HG03064 (cell line): ENCODE measurements around the gene PGM2.
"Not testable (repeated sequence)": the region's sequence is repeated elsewhere in the genome, so short reads cannot be mapped to it uniquely, and the experiment has no call there.

Experiments
- ATAC-seq: cut with Tn5 transposase; IDR thresholded peaks from one replicate; pipeline ENCODE4 v1.9.1; 2021; ENCODE audit warnings: low read depth; ENCODE audit not compliant: unreplicated experiment

Gene PGM2

DNA sequence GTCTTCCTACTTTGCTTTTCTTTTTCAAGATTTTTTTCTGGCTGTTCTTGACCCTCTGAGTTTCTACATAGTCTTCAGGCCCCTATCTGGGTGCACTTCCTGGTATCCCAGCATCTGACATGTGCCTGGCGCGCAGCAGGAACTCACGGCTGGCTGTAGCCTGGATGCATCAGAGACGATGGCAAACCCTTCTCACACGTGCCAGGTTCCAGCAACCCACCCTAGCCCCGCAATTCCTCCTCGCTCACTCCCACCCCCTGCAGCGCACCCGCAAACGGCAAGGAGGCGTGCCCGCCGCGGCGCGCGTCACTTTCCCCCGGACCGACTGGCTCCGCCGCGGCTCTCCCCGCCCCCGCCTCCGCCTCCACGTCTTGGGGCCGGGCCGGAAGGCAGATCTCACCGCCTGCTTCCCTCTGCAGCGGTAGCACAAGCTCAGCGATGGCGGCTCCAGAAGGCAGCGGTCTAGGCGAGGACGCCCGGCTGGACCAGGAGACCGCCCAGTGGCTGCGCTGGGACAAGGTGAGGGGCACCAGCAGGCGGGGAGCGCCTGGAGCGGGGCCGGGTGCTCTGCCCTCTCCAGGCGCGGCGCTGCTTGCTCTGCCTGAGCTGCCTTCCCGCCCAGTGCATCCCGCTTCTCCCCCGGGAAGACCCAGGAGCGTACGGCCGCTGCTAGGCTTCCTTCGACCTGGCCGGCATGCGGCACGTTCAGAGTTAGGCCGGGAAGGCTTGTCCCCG lies at the start of gene PGM2:
TSS of gene PGM2 (plus strand) at position 392 of the 735 bp plus-strand sequence. CDS start at position 439, 47 bp downstream.
- ATAC-seq = peak; percentile 98

DNA sequence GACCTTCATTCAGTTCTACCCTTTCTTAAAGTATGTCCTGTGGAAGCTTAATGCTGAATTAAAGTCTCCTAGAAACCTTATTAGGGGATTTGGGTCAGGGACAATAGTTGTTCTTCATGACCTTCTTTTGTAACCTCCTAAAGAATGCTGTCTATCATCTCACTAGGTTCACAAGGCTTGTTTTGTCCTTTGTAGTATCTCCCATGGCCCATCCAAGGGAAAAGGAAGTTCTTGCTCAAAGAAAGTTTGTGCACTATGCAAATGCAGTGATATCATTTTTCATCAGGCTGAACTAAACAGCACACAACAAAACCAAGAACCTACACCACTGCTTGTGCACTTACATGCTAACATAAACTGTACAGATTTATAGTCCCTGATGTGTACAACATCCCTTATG lies 46.6 kb upstream of the PGM2 start:
- no peak for ATAC-seq

DNA sequence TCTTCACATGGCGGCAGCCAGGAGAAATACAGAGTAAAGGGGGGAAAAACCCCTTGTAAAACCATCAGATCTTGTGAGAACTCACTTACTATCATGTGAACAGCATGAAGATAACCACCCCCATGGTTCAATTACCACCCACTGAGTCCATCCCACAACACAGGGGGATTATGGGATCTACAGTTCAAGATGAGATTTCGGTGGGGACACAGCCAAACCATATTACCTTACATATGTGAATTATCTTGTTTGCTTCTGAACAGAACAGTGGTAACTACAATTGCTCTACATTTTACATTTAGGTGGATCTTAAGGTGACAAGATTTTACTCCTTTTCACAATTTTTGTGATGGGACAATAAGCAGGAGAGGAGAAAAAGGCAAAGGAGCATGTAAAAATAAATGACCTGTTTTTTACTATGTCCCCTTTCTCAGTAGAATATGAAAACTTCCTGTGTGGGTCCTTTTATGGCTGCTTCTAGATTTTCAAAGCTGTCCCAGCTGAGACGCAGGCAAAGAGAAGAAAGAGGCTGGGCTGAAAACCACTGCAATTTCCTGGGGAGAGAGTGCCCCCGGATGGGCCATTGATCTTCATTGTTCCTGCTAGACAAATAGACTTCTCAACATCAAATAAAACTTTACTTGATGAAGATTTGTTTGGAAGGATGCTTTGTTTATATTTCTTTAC lies 45.9 kb upstream of the PGM2 start:
- no peak for ATAC-seq

DNA sequence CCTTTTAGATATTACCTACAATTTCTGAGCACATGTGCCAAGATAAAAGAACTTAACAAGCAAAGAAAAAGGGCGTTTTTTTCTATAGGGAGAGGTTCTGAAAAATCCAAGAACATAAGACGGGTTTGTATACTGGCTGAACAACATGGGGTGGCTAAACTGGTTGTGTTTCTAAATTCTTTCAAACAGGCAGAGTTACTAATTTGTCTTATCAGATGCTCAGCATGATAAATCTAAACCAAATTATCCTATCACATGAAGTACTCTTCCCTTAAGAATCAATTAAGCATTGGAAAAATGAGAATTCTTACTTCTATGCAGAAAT lies 45.4 kb upstream of the PGM2 start:
- no peak for ATAC-seq

DNA sequence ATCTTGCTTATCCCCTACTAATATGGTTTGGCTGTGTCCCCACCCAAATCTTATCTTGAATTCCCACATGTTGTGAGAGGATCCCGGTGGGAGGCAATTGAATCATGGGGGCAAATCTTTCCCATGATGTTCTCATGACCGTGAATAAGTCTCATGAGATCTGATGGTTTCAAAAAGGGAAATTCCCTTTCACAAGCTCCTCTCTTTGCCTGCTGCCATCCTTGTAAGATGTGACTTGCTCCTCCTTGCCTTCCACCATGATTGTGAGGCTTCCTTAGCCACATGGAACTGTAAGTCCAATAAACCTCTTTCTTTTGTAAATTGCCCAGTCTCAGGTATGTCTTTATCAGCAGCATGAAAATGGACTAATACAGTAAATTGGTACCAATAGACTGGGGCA lies 40.2 kb upstream of the PGM2 start:
- not testable (repeated sequence) for ATAC-seq

DNA sequence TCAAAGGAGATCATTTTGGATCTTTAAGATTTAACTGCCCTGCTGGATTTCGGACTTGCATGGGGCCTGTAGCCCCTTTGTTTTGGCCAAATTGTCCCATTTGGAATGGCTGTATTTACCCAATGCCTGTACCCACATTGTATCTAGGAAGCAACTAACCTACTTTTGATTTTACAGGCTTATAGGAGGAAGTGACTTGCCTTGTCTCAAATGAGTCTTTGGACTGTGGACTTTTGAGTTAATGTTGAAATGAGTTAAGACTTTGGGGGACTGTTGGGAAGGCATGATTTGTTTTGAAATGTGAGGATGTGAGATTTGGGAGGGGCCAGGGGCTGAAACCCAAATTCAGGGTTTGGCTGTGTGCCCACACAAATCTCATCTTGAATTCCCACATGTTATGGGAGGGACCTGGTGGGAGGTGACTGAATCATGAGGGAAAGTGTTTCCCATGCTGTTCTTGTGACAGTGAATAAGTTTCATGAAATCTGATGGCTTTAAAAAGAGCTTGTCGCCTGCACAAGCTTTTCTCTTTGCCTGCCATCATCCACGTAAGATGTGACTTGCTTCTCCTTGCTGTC lies 38.5 kb upstream of the PGM2 start:
- not testable (repeated sequence) for ATAC-seq

DNA sequence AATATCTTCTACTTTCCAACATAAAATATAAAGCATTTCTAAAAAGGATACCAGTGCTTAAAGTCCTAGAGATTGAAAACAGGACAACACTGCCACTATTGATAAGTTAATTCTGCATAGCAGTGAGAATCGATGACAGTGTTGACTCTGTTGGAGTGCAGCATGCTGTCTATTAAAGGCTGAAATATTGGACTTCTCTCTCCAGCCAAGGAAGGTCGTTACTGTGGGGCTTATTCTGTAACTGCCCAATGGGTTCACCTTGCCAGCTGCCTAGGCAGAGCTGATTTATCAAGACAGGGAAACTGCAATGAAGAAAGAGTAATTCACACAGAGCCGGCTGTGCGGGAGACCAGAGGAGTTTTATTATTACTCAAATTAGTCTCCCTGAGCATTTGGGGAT lies 37.7 kb upstream of the PGM2 start:
- ATAC-seq = no peak

DNA sequence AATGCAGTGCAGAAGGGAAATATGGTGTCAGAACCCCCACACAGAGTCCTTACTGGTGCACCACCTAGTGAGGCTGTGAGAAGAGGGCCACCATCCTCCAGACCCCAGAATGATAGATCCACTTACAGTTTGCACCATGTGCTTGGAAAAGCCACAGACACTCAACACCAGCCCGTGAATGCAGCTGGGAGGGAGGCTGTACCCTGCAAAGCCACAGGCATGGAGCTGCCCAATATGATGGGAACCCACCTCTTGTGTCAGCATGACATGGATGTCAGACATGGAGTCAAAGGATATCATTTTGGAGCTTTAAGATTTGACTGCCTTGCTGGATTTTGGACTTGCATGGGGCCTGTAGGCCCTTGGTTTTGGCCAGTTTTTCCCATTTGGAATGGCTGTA lies 34.2 kb upstream of the PGM2 start:
- no peak for ATAC-seq

DNA sequence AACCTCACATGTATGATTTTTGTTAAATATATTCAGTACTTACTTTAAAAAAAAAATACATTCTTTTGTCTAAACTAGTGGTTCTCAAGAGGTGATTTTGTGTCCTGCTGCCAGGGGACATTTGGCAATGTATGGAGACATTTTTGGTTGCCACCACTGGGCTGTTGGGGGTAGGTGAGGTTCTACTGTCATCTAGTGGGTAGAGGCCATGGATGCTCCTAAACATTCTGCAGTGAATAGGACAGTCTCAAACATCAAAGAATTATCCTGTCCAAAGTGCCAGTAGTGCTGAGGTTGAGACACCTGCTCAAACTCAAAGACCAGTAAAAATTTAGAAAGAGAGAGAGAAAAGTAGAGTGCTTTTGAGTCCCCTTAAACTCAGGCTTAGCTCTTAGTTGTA lies 32.9 kb upstream of the PGM2 start:
- no peak for ATAC-seq

DNA sequence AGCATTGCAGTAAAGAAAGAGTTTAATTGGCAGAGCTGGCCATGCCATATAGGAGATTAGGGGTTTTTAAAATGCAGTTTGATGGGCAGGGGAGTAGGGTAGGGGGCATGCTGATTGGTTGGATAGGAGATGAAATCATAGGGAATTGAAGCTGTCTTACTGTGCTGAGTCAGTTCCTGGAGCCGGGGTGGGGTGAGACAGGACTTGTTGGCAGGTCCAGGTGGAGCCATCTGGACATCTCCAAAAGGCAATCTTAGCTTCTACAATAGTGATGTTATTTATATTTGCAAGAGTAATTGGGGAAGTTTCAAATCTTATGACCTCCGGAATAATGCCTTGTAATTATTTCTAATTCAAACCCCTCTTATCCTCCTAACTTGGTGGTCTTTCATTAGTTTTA lies 32.4 kb upstream of the PGM2 start:
- no peak for ATAC-seq

DNA sequence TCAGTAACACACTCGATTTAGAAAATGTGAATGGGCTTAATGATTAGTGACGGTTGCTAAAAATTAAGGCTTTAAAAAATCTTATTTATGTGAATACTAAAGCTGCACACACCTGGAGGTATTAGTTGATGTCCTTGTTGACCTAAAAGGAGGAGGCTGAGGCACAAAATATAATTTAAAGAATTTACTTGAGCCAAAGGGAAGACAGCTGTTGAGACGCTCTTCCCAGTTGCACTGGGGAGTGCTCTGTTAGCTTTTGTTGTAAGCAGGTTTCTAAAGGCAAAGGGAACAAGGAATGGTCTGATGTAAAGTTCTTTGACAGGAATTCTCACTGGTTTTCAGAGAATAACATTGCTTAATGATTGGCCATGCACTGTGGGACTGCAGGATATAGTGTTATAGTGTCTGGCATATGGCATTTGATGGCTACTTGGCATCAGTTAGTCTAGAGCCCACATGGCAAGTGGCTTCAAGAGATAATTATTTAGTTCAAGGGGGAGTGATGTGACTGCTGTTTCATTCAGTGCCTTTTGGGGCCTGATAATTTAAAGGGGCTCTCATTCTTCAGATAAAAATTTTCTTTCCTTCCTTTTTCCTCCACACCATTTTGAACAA lies 30.8 kb upstream of the PGM2 start:
- no peak for ATAC-seq

DNA sequence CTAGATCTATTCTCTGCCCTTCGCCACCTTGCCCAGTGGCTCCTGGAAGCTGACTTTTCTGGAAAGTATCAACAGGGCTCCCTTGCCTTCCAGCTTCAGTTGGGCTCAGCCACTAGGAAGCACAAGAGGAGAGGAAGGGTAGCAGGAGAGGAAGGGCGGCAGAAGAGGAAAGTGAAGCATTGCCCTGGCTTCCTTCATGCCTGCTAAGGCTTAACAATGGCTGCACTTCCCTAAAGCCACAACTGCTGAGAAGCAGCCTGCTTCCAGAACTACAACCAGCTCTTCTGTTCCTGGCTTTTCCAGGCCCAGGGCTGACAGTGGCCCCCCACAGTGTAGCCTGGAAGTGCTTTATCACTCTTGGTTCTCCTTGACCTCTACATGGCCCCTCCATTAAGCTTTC lies 29.1 kb upstream of the PGM2 start:
- ATAC-seq = no peak

DNA sequence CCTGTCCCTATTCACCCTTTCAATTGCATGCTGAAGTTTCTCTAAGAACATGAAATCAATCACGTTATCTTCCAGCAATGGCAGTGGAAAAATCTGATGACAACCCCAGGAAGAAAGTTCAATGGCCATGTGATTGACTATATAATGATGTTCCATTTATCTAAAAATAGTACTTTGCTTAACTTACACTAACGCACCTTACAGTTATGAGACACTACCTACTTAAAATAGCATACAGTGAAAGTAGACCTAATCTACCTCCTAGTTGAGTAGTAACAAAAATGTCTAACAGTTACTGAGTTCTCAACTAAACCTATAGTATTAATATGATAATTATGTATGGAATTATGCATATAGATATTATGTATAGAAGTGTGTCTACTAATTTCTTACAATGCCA lies 28.6 kb upstream of the PGM2 start:
- ATAC-seq = no peak

DNA sequence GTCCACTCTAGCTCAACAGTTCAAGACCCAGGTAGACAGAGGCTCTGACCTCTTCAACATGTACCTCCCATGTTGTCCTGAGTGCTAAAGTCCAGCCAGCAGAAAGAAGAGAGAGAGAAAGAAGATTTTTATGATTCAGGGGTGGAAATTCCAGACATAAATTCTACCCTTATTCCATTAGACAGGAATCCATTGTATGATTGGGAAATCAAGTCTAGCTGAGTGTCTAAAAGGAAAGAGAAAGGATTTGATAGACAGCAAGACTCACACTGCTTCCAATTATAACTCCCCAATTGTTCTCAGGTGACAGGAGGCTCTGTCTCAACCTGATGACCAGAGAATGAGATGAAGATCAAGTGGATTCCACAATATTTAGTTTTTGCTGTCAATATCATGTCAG lies 27.9 kb upstream of the PGM2 start:
- ATAC-seq = no peak

DNA sequence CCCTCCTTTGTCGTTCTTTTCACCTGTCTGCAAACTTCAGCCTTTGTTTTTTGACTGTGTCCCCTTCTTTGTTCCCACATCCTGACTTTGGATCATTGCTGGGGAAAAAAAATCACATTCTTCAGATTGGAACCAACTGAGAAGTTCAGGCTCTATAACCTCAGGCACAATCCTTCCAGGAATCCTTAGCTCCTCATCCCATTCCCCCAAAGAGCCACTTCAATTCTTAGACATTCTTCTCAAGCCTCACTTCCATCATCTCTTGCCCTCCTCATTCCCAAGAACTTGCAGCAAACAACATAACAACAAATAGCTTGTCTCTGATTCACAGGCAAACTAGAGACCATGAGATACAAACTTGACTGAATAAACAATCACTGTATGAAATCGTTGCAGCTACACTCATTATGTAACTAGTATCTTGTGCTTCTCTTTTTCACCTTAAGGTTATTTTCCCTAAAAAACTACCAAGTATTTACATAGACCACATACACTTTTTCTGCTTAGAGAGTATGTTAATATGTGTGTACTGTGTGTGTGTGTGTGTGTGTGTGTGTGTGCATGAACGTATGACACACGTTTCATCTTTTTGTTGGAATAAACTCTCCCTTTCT lies 26.4 kb upstream of the PGM2 start:
- ATAC-seq = no peak

DNA sequence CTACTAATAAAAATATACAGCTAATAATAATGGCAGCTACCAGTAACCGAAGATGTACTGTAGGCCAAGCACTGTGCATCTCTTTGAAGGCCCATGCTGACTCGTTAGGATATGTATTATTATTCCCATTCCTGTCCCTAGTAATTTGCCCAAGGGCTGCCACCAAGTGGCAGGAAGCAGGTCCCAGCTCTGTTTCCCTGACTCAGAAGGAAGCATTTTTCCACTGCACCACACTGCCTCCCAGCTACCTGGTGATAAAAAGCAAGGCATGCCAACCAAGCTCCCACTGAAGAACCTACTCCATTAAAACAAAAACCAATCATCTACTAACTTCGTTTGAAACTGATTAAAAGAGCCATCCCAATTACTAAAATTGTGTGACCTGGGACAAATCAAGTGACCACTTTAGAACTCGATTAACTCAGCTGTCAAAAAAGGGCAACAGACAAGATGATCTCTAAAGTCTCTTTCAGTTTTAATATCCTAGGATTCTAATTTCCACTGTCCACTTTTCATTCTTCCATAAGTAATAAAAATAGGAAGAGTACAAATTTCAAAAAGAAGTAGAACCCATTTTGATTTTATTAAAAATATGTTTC lies 24.3 kb upstream of the PGM2 start:
- ATAC-seq = no peak

DNA sequence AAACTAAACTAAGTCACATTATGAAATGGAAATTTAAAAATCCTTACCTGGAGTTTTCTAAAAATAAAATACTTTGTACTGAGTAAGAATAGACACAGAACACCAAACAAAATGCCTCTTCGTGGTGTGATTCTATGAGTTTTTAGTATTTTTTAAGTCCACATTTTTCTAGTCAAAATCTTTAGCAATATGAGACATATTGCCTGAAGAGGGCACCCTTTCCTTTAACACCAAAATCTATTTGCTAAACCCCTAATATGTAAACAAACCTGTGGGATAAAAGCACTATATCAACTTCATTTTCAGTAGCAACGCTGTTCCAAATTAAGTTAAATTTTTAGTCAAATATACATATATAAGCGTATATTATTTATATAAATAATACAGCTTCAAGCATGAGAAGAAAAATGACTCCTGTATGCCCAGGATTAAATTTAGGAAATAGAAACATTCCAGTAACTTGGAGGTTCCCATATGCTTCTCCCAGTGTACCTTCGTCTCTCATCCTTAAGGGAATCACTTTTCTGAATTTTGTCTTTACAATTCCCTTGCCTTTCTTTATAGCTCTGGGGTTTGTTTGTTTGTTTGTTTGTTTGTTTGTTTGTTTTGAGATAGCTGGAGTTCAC lies 23.0 kb upstream of the PGM2 start:
- no peak for ATAC-seq

DNA sequence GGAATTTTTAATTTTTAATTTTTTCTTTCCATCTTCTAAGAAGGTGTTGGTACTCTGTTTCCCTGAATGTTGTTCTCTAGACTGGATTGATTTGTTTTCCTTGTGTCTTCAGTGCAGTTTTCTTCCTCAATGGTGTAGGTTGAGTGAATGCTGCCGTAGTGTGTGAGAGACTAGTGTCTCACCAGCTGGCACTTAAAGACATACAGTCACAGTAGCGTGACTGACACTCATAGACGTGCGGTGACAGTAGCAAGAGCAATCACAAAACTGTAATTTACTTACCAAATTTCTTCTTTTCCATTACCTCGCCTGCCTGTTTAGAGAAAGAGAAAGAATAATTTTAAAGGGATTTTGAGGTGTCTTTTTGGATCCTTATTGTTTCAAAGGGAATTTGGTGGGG lies 21.4 kb upstream of the PGM2 start:
- ATAC-seq = no peak

DNA sequence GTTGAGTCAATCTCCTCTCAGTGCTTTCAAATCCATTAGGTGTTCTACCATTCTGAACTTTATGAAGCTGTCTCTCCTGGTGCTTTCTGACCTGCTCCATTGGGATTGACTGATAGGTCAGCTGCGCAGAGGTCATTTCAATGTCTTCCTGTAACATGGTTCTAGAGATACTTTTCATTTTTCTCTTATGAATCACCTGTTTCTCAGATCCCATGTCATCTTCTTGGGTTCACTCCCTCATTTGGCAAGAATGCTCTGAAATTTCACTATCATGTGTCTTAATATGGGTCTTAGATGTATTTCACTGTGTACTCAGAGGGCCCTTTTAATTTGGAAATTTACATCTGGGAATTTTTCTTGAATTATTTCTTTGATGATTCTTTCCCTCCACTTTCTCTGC lies 13.8 kb upstream of the PGM2 start:
- ATAC-seq = no peak

DNA sequence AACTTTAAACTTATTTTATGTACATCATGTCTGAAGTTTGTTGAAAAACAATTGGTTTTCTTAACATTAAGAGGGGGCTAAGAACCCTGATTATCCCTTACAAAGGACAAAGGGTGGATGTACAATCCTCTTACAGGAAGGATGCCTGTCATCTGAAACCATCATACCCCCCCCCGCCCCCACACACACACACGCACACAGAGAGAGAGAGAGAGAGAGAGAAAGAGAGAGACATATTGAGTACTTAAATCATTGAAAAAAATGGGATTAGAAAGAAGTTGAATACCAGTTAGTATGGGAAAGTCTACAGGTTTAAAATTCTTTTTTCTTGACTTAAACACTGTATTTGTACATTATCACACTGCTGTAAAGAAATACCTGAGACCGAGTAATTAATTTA lies 10.9 kb upstream of the PGM2 start:
- ATAC-seq = no peak
